ENCODE results near the gene CHL1. TPM values are rescaled to one million over a fixed set of nuclear protein-coding genes. Genes with fewer than 3 reads are reported as not detected.
A peak's percentile ranks its signal among the peaks of the same experiment; 100 is the strongest.

The CHL1 gene
- total RNA-seq, 1 experiment from 2014 or later: 113 TPM

GRCh38 chr3:418239-418929 lies 221.8 kb downstream of the CHL1 start:
- no peak for DNase-seq (ENCODE audit: low read depth, low spot score)
- in situ Hi-C loops (cut with HindIII; ENCODE audit: low pct_unique_long_range_greater_than_20kb, low sequenced_read_pairs): no loop called here

GRCh38 chr3:420584-420983 lies 224.0 kb downstream of the CHL1 start:
- in situ Hi-C loops (cut with HindIII; ENCODE audit: low pct_unique_long_range_greater_than_20kb, low sequenced_read_pairs): no loop called here
- no peak for DNase-seq (ENCODE audit: low read depth, low spot score)

- in situ Hi-C loops (cut with HindIII; ENCODE audit: low pct_unique_long_range_greater_than_20kb, low sequenced_read_pairs): no loop called here
- no peak for DNase-seq (ENCODE audit: low read depth, low spot score)
Measured at GRCh38 chr3:425079-425478, 228.5 kb downstream of the CHL1 start.

GRCh38 chr3:426072-426471 lies 229.5 kb downstream of the CHL1 start:
- in situ Hi-C loops (cut with HindIII; ENCODE audit: low pct_unique_long_range_greater_than_20kb, low sequenced_read_pairs): no loop called here
- no peak for DNase-seq (ENCODE audit: low read depth, low spot score)

- in situ Hi-C loops (cut with HindIII; ENCODE audit: low pct_unique_long_range_greater_than_20kb, low sequenced_read_pairs): no loop called here
- DNase-seq (ENCODE audit: low read depth, low spot score): no peak
Measured at GRCh38 chr3:427128-427527, 230.6 kb downstream of the CHL1 start.

GRCh38 chr3:430186-430585 lies 233.6 kb downstream of the CHL1 start:
- in situ Hi-C loops (cut with HindIII; ENCODE audit: low pct_unique_long_range_greater_than_20kb, low sequenced_read_pairs): no loop called here

GRCh38 chr3:435161-435560 lies 238.6 kb downstream of the CHL1 start:
- no peak for DNase-seq (ENCODE audit: low read depth, low spot score)
- in situ Hi-C loops (cut with HindIII; ENCODE audit: low pct_unique_long_range_greater_than_20kb, low sequenced_read_pairs): no loop called here

More at GRCh38 chr3:430186-430585, 233.6 kb downstream of the CHL1 start:
- DNase-seq (ENCODE audit: low read depth, low spot score): no peak

GRCh38 chr3:436053-436452 lies 239.5 kb downstream of the CHL1 start:
- in situ Hi-C loops (cut with HindIII; ENCODE audit: low pct_unique_long_range_greater_than_20kb, low sequenced_read_pairs): no loop called here
- DNase-seq (ENCODE audit: low read depth, low spot score): peak; percentile 13

- DNase-seq (ENCODE audit: low read depth, low spot score): no peak
- in situ Hi-C loops (cut with HindIII; ENCODE audit: low pct_unique_long_range_greater_than_20kb, low sequenced_read_pairs): no loop called here
Measured at GRCh38 chr3:440826-441225, 244.3 kb downstream of the CHL1 start.

GRCh38 chr3:445960-446359 lies 249.4 kb downstream of the CHL1 start:
- in situ Hi-C loops (cut with HindIII; ENCODE audit: low pct_unique_long_range_greater_than_20kb, low sequenced_read_pairs): no loop called here
- DNase-seq (ENCODE audit: low read depth, low spot score): no peak

GRCh38 chr3:447671-448070 lies 251.1 kb downstream of the CHL1 start:
- DNase-seq (ENCODE audit: low read depth, low spot score): no peak
- in situ Hi-C loops (cut with HindIII; ENCODE audit: low pct_unique_long_range_greater_than_20kb, low sequenced_read_pairs): no loop called here

GRCh38 chr3:449711-450110 lies 253.1 kb downstream of the CHL1 start:
- in situ Hi-C loops (cut with HindIII; ENCODE audit: low pct_unique_long_range_greater_than_20kb, low sequenced_read_pairs): no loop called here
- DNase-seq (ENCODE audit: low read depth, low spot score): no peak

GRCh38 chr3:452221-452620 lies 255.7 kb downstream of the CHL1 start:
- in situ Hi-C loops (cut with HindIII; ENCODE audit: low pct_unique_long_range_greater_than_20kb, low sequenced_read_pairs): no loop called here
- no peak for DNase-seq (ENCODE audit: low read depth, low spot score)

- DNase-seq (ENCODE audit: low read depth, low spot score): no peak
- in situ Hi-C loops (cut with HindIII; ENCODE audit: low pct_unique_long_range_greater_than_20kb, low sequenced_read_pairs): no loop called here
Measured at GRCh38 chr3:453106-453505, 256.5 kb downstream of the CHL1 start.

- in situ Hi-C loops (cut with HindIII; ENCODE audit: low pct_unique_long_range_greater_than_20kb, low sequenced_read_pairs): no loop called here
- DNase-seq (ENCODE audit: low read depth, low spot score): no peak
Measured at GRCh38 chr3:454986-455385, 258.4 kb downstream of the CHL1 start.

GRCh38 chr3:458124-458523 lies 261.6 kb downstream of the CHL1 start:
- in situ Hi-C loops (cut with HindIII; ENCODE audit: low pct_unique_long_range_greater_than_20kb, low sequenced_read_pairs): no loop called here
- DNase-seq (ENCODE audit: low read depth, low spot score): no peak

- DNase-seq (ENCODE audit: low read depth, low spot score): no peak
- in situ Hi-C loops (cut with HindIII; ENCODE audit: low pct_unique_long_range_greater_than_20kb, low sequenced_read_pairs): no loop called here
Measured at GRCh38 chr3:458653-459310, 262.2 kb downstream of the CHL1 start.

All from SK-MEL-5 (cell line).